Measurements from ENCODE around the gene CAMKV.
A peak's percentile ranks its signal among the peaks of the same experiment; 100 is the strongest.
"Not testable (repeated sequence)": the region's sequence is repeated elsewhere in the genome, so short reads cannot be mapped to it uniquely, and the experiment has no call there.

CAMKV gene

DNA sequence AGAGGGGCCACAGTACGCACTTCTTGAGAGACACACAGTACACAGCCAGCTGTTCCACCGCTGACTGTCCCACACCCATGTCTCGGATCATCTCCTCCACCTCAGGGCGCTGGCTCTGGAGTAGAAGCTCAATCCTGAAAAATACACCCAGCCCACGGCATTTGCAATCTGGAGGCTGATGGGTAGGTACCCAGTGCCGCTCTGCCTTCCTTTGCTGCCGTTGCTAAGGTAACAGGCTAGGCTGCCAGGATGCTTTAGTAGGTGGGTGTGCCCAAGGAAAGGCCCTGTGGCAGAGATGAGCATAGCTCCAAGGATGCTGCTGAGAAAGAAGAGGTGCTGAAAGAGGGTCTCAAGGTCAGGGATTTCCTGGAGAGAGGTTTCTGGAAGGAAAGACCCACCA lies 27.9 kb downstream of the CAMKV start:
- Histone ChIP-seq H3K27me3 (ENCODE audit: control insufficient read depth, insufficient read depth, low read length) (no peaks in the 10 kb centered on the region), H3K9me3 (replicated peaks; ENCODE audit: low read length) (no peaks in the 10 kb centered on the region), H3K4me2 (ENCODE audit: low read length) (no peak overlapping the region), H3K4me1 (ENCODE audit: control insufficient read depth, insufficient read depth, low read length) (peaks cover 3% of the 10 kb centered on the region), H3K4me3 (ENCODE audit: low read length) (no peak overlapping the region), H3K9ac (ENCODE audit: low read depth, low read length) (no peak overlapping the region), H3K36me3 (ENCODE audit: insufficient read depth, low read length) (peaks cover 5% of the 10 kb centered on the region)

DNA sequence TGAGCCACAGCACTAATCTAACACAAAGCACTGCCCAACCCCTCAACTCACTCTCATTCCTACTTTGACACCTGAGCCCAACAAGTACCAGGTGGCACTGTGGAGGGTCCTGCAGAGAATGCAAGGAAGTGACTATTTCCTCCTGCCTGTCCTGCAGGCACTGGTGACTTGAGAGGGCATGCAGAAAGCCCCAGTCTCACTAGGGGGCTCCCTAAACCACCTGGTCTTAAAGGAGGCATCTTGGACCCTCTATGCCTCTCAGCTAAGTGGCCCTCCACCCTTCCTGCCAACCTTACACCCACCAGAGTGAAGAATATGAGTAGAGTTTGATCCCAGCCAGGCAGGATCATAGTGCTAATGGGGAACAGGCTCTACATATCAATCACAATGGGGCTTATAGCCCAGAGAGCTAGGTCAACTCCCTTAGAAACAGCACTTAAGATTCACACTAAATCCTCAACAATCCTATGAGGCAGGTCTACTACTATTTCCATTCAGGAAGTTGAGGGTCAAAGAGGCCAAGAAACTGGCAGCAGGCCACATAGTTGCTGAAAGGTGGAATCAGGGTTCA lies 28.5 kb downstream of the CAMKV start:
- no peak overlapping the region for H3K9ac ChIP-seq (ENCODE audit: low read depth, low read length)
- H3K36me3 ChIP-seq (ENCODE audit: insufficient read depth, low read length): peaks cover 5% of the 10 kb centered on the region

DNA sequence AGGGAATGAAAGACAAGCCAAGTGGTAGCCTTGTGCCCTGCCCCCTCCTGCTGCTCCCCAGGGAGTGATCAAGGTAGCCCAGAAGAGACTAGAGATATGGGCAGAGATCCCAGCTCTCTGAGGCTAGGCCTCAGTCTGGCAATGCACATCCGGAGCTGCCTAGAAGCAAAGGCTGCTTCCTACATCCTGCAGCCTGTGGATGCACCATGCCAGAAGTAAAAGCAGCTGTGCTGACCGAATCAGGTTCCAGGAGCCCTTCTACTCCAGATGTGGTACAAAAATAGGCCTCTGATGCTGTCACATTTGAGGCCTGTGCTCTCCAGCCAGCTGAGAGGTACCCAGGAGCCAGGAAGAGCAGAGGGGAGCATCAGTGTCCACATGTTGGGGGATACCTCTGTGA lies 29.3 kb downstream of the CAMKV start:
- H3K9ac ChIP-seq (ENCODE audit: low read depth, low read length): no peak overlapping the region
- H3K4me3 ChIP-seq (ENCODE audit: low read length): no peak overlapping the region
- H3K27me3 ChIP-seq (ENCODE audit: control insufficient read depth, insufficient read depth, low read length): no peaks in the 10 kb centered on the region
- H3K4me2 ChIP-seq (ENCODE audit: low read length): no peak overlapping the region
- H3K36me3 ChIP-seq (ENCODE audit: insufficient read depth, low read length): peaks cover 4% of the 10 kb centered on the region
- H3K4me1 ChIP-seq (ENCODE audit: control insufficient read depth, insufficient read depth, low read length): peaks cover 3% of the 10 kb centered on the region
- H3K9me3 ChIP-seq (replicated peaks; ENCODE audit: low read length): no peaks in the 10 kb centered on the region

More for the DNA sequence above, 28.5 kb downstream of the CAMKV start:
- Histone ChIP-seq H3K27me3 (ENCODE audit: control insufficient read depth, insufficient read depth, low read length) (no peaks in the 10 kb centered on the region), H3K4me3 (ENCODE audit: low read length) (no peak overlapping the region), H3K4me1 (ENCODE audit: control insufficient read depth, insufficient read depth, low read length) (peaks cover 3% of the 10 kb centered on the region), H3K9me3 (replicated peaks; ENCODE audit: low read length) (no peaks in the 10 kb centered on the region), H3K4me2 (ENCODE audit: low read length) (no peak overlapping the region)

DNA sequence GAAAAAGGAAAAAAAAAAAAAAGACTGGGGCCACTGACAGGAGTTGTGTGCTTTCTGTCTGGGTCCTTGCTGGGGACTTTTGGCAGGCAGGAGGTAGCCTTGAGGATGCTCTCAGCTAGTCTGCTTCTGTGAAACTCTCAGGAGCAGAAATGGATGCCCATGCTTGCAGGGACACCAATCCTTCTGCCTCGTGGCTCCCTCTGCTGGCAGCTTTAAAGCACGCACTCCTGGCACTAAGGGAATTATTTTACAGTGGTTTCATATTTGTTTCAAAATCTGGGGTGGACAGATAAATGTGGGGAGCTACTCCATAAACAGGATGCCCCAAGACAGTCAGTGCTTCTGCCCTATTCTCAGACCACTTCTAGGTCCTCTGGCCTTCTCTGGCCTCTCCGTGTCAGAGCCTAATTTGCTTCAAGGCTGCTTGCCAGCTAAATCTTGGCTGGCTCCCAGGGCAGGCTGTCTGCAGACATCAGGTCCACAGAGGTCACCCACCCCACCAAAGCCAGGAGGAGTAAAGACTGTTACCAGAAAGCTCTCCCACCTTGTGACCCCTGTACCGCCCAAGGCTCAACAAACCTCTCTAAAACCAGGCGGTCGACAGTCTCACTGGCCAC lies 30.4 kb downstream of the CAMKV start:
- Histone ChIP-seq H3K4me3 (ENCODE audit: low read length) (no peak overlapping the region), H3K9me3 (replicated peaks; ENCODE audit: low read length) (no peaks in the 10 kb centered on the region), H3K4me2 (ENCODE audit: low read length) (no peak overlapping the region), H3K27me3 (ENCODE audit: control insufficient read depth, insufficient read depth, low read length) (no peaks in the 10 kb centered on the region), H3K36me3 (ENCODE audit: insufficient read depth, low read length) (no peaks in the 10 kb centered on the region), H3K9ac (ENCODE audit: low read depth, low read length) (no peak overlapping the region), H3K4me1 (ENCODE audit: control insufficient read depth, insufficient read depth, low read length) (peaks cover 3% of the 10 kb centered on the region)

DNA sequence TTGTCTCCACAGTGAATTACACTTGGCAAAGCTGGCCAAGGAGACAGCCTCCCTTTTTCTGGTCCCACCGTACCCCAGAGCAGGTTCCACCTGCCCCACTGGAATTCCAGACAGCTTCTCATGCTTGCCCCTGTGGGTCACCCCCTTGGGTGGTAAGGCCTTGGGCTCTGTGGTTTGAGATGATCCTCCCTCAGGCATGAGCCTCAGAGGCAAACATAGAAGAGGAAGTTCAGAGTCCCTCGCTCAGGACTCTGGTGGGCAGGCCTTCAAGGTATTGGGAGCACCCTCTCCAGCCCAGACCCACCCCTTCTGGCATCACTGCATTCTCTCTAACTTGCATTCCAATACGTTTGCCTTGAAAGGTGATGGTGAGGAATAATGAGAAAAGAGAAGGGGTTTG lies 38.4 kb downstream of the CAMKV start:
- peaks cover 10% of the 10 kb centered on the region for H3K36me3 ChIP-seq (ENCODE audit: insufficient read depth, low read length)
- H3K4me3 ChIP-seq (ENCODE audit: low read length): no peak overlapping the region
- H3K9ac ChIP-seq (ENCODE audit: low read depth, low read length): no peak overlapping the region
- H3K27me3 ChIP-seq (ENCODE audit: control insufficient read depth, insufficient read depth, low read length): no peaks in the 10 kb centered on the region
- H3K9me3 ChIP-seq (replicated peaks; ENCODE audit: low read length): no peaks in the 10 kb centered on the region
- H3K4me1 ChIP-seq (ENCODE audit: control insufficient read depth, insufficient read depth, low read length): no peaks in the 10 kb centered on the region
- no peak overlapping the region for H3K4me2 ChIP-seq (ENCODE audit: low read length)

DNA sequence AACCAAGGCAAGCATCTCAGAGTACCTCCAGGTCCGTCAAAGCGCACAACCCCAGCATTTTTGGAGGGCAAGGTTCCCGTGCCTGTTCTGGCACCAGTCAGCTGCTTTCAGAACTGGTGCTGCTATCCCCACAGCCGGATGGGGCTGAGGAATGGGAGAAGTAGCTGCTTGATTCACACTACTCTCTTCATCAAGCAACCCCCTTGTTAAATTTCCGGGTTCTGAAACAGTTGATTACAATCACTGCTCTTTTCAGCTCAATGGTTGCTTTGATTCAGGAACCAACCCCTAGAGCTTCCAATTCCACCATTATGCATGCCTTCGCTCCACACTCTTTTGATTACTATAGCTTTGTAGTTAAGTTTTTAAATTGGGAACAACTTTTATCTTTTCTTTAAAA lies 43.7 kb downstream of the CAMKV start:
- H3K4me3 ChIP-seq (ENCODE audit: low read length): no peak overlapping the region
- H3K4me2 ChIP-seq (ENCODE audit: low read length): no peak overlapping the region
- peaks cover 3% of the 10 kb centered on the region for H3K36me3 ChIP-seq (ENCODE audit: insufficient read depth, low read length)
- no peaks in the 10 kb centered on the region for H3K27me3 ChIP-seq (ENCODE audit: control insufficient read depth, insufficient read depth, low read length)
- no peaks in the 10 kb centered on the region for H3K9me3 ChIP-seq (replicated peaks; ENCODE audit: low read length)
- H3K4me1 ChIP-seq (ENCODE audit: control insufficient read depth, insufficient read depth, low read length): no peaks in the 10 kb centered on the region
- no peak overlapping the region for H3K9ac ChIP-seq (ENCODE audit: low read depth, low read length)

DNA sequence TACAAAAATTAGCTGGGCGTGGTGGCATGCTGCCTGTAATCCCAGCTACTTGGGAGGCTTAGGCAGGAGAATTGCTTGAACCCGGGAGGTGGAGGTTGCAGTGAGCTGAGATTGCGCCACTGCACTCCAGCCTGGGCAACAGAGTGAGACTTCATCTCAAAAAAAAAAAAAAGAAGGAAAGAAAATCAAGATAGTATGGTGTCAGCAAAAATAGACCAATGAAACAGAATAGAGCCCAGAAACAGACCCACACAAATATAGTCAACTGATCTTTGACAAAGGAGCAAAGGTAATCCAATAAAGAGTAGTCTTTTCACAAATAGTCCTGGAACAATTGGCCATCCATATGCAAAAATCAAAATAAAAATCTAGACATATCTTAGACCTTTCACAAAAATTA lies 46.6 kb downstream of the CAMKV start:
- not testable (repeated sequence) for H3K4me1 ChIP-seq (ENCODE audit: control insufficient read depth, insufficient read depth, low read length)

DNA sequence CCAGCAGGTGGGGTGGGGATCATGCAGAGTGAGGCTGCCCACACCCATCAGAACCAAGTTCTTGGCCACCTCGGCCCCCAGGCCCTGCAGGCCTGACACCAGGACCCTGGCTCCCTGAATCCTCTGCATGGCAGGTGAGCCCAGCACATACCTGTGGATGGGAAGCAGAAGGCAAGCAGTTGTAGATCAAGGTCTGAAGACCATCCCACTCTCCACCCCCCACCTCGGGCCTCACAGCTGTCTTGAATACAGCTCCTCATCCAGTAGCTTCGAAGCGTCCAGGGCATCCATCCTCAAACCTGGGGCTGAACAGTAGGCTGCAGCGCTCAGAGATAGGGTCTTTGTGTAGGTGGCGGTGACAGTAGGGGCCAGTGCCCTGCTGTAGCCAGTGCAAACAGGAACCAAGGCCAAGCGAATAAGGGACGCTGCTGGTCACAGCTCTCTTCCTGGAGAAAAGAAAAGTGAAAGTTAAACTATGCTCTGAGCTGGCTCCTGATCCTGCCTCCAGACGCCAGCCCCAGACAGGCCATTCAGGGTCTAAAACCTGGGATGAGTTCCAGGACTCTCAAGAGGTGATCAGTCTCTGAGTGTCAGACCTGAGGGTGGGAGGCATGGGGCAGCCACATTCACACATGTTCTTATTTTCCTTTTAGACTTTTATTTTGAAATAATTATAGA lies 56.1 kb downstream of the CAMKV start, which contains the start of gene UBA7:
UBA7 (minus strand) TSS at position 457 of the 678 bp plus-strand sequence; CDS start at position 291, 166 bp downstream.
- Histone ChIP-seq H3K27me3 (ENCODE audit: control insufficient read depth, insufficient read depth, low read length) (no peaks in the 10 kb centered on the region), H3K4me2 (ENCODE audit: low read length) (peak within 1 kb of the TSS; percentile 91), H3K4me1 (ENCODE audit: control insufficient read depth, insufficient read depth, low read length) (peaks cover 12% of the 10 kb centered on the region), H3K9me3 (replicated peaks; ENCODE audit: low read length) (no peaks in the 10 kb centered on the region), H3K9ac (ENCODE audit: low read depth, low read length) (peak within 1 kb of the TSS; percentile 70), H3K36me3 (ENCODE audit: insufficient read depth, low read length) (no peaks in the 10 kb centered on the region), H3K4me3 (ENCODE audit: low read length) (peak within 1 kb of the TSS; percentile 70)

More for the DNA sequence above, 46.6 kb downstream of the CAMKV start:
- not testable (repeated sequence) for H3K36me3 ChIP-seq (ENCODE audit: insufficient read depth, low read length); H3K4me2 ChIP-seq (ENCODE audit: low read length); H3K4me3 ChIP-seq (ENCODE audit: low read length); H3K9ac ChIP-seq (ENCODE audit: low read depth, low read length); H3K27me3 ChIP-seq (ENCODE audit: control insufficient read depth, insufficient read depth, low read length); H3K9me3 ChIP-seq (replicated peaks; ENCODE audit: low read length)

DNA sequence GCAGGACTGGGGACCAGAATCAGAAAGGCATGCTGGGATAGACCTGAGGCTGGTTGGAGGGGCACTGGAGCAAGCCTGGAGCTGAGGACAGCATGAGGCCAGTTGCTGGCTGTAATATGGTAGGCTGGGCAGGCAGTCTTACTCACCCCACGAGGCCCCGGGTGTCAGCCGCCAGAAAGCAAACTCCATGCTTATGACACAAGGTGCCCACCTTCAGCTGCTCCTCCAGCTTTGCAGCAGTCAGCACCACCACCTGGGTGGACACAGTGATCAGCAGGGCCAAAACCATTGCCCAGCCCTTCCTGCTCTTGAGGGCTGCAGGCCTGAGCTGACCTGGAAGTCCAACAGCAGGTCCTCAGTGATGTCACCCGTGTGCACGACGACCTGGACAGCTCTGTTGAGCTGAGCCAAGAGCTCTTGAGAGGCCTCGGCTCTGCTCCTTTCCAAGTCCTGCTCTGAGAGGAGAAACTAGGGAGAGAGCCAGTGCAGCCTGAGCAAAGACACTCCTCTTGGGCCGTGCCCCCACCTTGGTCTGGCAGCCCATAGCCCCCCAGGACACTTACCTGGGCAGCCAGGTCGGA lies 56.7 kb downstream of the CAMKV start:
- Histone ChIP-seq H3K4me3 (ENCODE audit: low read length) (peak overlapping the region; percentile 70), H3K4me2 (ENCODE audit: low read length) (peak overlapping the region; percentile 91), H3K9me3 (replicated peaks; ENCODE audit: low read length) (no peaks in the 10 kb centered on the region), H3K27me3 (ENCODE audit: control insufficient read depth, insufficient read depth, low read length) (no peaks in the 10 kb centered on the region), H3K9ac (ENCODE audit: low read depth, low read length) (peak overlapping the region; percentile 70), H3K4me1 (ENCODE audit: control insufficient read depth, insufficient read depth, low read length) (peaks cover 12% of the 10 kb centered on the region), H3K36me3 (ENCODE audit: insufficient read depth, low read length) (no peaks in the 10 kb centered on the region)
